RWPE2 (cell line): ENCODE results near the gene SLIT3.

Source experiments
- ATAC-seq: fragments of 200-7000 bp; cut with Tn5 transposase; 3 replicates; pipeline ENCODE4 v1.9.1; 2021; ENCODE audit warnings: low read depth
- DNase-seq: peaks from one replicate; pipeline ENCODE4 v3.0.0-alpha.2; 2020; ENCODE audit warnings: low spot score
- H3K27ac ChIP-seq: fragments of 450-650 bp; 2 replicates; pipeline ENCODE4 v1.5.1; 2017; ENCODE audit warnings: mild to moderate bottlenecking; ENCODE audit not compliant: poor library complexity, severe bottlenecking
- H3K27me3 ChIP-seq: fragments of 250-450 bp; sonication (Bioruptor Pico); 2 replicates; pipeline ENCODE4 v1.5.1; 2021; ENCODE audit warnings: mild to moderate bottlenecking, moderate library complexity; ENCODE audit not compliant: insufficient read depth, poor library complexity, severe bottlenecking
- H3K36me3 ChIP-seq: fragments of 250-450 bp; sonication (Bioruptor Pico); 2 replicates; pipeline ENCODE4 v1.5.1; 2020; ENCODE audit warnings: low read depth, mild to moderate bottlenecking, moderate library complexity
- H3K4me1 ChIP-seq: fragments of 250-450 bp; sonication (Bioruptor Pico); 2 replicates; pipeline ENCODE4 v1.5.1; 2021; ENCODE audit warnings: mild to moderate bottlenecking, moderate library complexity; ENCODE audit not compliant: insufficient read depth, poor library complexity, severe bottlenecking
- H3K4me3 ChIP-seq: fragments of 250-450 bp; sonication (Bioruptor Pico); 2 replicates; pipeline ENCODE4 v1.5.1; 2021; ENCODE audit warnings: mild to moderate bottlenecking, moderate library complexity; ENCODE audit not compliant: severe bottlenecking
- H3K9me3 ChIP-seq: fragments of 250-450 bp; sonication (Bioruptor Pico); 2 replicates; pipeline ENCODE4 v1.5.1; 2021; ENCODE audit warnings: mild to moderate bottlenecking, moderate library complexity; ENCODE audit not compliant: severe bottlenecking
- CTCF ChIP-seq: fragments of 450-650 bp; IDR thresholded peaks from one replicate; pipeline ENCODE4 v1.5.1; 2017; ENCODE audit warnings: mild to moderate bottlenecking, moderate library complexity; ENCODE audit not compliant: poor library complexity, severe bottlenecking

The SLIT3 gene

GRCh38 chr5:168876419-168876818 lies 424.5 kb downstream of the SLIT3 start:
- no peak overlapping the region for H3K4me3 ChIP-seq
- DNase-seq (no peak), ATAC-seq (no peak)
- no peak overlapping the region for H3K27ac ChIP-seq
- no peak for TF ChIP-seq CTCF
- H3K27me3 ChIP-seq = no peaks in the 10 kb centered on the region
- no peaks in the 10 kb centered on the region for H3K36me3 ChIP-seq
- H3K9me3 ChIP-seq = no peaks in the 10 kb centered on the region
- H3K4me1 ChIP-seq = no peaks in the 10 kb centered on the region

DNA sequence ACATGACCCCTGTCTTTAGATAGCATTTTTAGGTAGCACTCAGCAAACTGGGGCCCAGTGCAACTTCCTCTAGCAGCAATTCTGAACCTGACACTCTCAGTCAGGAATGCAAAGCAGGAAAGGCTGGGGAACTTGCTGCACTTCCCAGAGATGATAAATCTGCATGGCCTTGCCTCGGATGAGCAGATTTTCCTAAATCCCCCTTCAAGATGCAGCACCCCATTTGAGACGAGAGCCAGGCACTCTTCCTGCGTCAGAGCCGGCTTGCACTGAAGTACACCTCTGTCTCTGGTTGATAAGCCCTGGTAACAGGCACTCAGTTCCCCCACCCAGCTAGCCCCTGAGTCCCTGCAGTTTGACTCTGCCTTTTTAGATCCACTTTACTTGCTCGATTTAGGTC lies 425.1 kb downstream of the SLIT3 start:
- Histone ChIP-seq H3K27ac (no peak overlapping the region), H3K4me3 (no peak overlapping the region), H3K27me3 (no peaks in the 10 kb centered on the region), H3K9me3 (no peaks in the 10 kb centered on the region), H3K4me1 (no peaks in the 10 kb centered on the region), H3K36me3 (no peaks in the 10 kb centered on the region)
- DNase-seq = no peak
- ATAC-seq = peak; percentile 44; the same call in 1 of the 3 replicates
- no peak for TF ChIP-seq CTCF

- Histone ChIP-seq H3K4me1 (no peaks in the 10 kb centered on the region), H3K27ac (no peak overlapping the region), H3K36me3 (no peaks in the 10 kb centered on the region), H3K4me3 (no peak overlapping the region), H3K27me3 (peaks cover under 1% of the 10 kb centered on the region), H3K9me3 (no peaks in the 10 kb centered on the region)
- peak; percentile 57; the same call in 2 of the 3 replicates for ATAC-seq
- DNase-seq = no peak
- TF ChIP-seq CTCF = peak; percentile 28
Measured at GRCh38 chr5:168874713-168875380, 426.1 kb downstream of the SLIT3 start.

- H3K36me3 ChIP-seq = no peaks in the 10 kb centered on the region
- H3K4me3 ChIP-seq = no peak overlapping the region
- TF ChIP-seq CTCF = no peak
- H3K27me3 ChIP-seq = peaks cover 5% of the 10 kb centered on the region
- no peaks in the 10 kb centered on the region for H3K4me1 ChIP-seq
- ATAC-seq = no peak
- no peak for DNase-seq
- H3K27ac ChIP-seq = no peak overlapping the region
- no peaks in the 10 kb centered on the region for H3K9me3 ChIP-seq
Measured at GRCh38 chr5:168872246-168872645, 428.7 kb downstream of the SLIT3 start.

GRCh38 chr5:168870910-168871309 lies 430.0 kb downstream of the SLIT3 start:
- ATAC-seq = no peak
- H3K27ac ChIP-seq = no peak overlapping the region
- TF ChIP-seq CTCF = no peak
- H3K4me3 ChIP-seq = no peak overlapping the region
- peaks cover 5% of the 10 kb centered on the region for H3K27me3 ChIP-seq
- no peak for DNase-seq
- no peaks in the 10 kb centered on the region for H3K36me3 ChIP-seq
- H3K4me1 ChIP-seq = no peaks in the 10 kb centered on the region
- H3K9me3 ChIP-seq = no peaks in the 10 kb centered on the region
